Iris pigment epithelial cell (primary cell): ENCODE data around the gene FYB1.

ENCODE experiments used
- DNase-seq: peaks from one replicate; pipeline ENCODE4 v3.0.0-alpha.2; 2011; ENCODE audit warnings: low read depth

FYB1 gene

DNA sequence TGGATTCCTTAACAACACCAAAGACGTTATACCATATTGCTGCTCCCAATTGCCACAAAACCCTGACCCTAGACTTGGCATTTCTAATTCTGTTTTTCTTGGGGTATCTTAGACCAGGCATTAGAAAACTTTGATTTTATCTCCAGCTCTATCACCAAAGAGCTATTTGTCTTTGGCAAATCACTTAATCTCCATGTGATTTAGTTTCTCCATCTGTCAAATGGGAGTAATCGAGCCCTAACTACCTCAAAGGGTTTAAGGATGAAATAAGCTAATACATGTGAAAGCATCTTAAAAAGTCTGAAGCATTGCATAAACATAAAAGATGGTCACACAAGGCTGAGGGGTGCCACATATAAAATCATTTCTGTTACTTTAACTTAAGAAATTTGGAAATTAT, 60.6 kb downstream of the FYB1 start:
- no peak for DNase-seq

DNA sequence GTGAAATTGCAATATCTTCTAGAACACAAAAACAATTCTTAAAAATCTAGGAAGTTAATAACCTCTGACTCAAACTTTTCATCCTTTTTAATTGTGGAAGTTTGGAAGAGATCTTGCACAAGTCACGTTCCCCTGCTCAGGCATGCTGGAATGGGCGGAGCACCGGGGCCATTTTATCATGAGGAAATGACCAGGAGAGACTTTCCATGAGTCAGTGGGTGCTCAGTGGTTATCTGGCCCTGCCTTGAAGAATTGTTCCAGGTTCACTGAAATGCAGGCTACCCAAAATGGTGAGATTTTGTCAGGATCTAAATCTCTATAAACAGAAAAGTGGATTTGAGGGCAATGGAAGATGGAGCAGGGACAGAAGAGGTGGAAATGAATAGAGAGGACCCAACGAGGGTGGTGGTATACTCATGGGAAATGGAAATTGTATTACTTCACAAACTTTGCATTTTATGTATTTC, 61.2 kb downstream of the FYB1 start:
- DNase-seq = peak; percentile 41

DNA sequence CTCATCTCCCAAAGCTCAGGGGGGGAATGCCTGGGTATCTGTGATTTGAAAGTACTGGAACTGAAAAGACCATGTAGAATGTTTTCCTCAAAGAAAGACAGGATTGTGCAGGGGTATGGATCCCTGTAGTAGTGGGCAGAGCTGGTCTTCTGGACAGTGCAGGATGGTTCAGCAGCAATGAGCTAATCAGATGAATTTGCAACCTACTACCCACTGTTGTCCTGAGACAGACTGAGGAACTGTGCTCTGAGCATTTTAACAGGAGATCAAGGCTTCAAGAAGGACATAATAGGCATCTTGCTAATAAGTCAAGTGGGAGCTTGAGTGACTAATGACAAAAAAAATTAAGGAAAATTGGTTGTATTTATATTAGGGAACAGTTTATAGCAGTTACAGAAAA, 61.7 kb downstream of the FYB1 start:
- DNase-seq = no peak

DNA sequence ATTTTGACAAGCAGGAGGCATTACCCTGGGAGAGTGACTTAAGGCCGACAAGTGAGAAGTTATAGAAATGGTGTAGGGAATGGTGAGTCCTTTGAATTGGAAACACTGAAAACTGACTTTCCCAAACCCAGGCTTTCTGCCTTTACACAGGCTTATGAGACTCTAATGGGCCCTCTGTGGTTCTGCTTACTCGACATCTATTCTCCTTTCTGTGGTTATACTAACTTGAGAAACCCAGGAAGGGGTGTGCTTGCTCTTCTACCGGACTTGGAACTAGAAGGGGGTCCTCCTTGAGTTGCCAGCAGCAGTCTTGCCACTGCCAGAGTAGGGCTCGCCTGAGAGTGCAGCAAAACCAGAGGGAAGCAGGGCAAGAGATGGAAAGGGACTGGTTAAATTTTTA, 63.3 kb downstream of the FYB1 start:
- DNase-seq = no peak

DNA sequence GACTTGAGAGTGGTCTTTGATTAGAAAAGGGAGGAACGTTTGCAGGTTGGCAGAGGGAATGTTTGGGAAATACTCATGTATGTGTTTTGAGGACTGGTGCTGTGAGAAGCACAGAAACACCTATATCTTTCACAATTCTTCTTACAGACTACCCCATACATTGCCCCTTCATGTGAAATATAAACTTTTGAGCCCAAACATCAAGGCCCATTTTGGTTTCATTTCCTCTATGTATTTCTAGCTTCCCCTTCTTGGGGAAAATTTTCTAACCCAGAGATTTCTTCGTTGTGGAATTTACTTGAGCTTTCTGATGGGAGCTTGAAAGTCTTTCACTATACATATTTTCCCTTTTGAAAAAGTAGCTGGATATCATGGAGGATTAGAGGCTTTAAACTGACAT, 67.6 kb downstream of the FYB1 start:
- no peak for DNase-seq

DNA sequence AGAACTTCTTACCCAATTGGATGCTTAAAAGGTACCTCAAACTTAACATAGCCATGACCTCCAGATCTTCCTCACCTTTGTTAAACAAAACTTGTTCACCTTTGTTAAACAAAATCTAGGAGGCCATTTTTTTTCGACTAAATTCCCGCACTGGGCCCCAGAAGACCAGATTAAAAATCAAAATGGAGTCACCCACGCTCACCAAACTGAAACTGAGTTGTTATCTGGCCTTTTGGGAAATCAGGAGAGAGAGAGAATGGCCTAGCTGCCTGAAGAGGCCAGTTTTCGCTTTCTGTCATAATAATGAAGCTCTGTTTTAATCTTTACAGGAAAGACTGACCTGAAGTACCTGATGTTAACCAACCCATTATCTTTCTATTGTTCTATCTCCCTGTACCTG, 69.4 kb downstream of the FYB1 start:
- no peak for DNase-seq

DNA sequence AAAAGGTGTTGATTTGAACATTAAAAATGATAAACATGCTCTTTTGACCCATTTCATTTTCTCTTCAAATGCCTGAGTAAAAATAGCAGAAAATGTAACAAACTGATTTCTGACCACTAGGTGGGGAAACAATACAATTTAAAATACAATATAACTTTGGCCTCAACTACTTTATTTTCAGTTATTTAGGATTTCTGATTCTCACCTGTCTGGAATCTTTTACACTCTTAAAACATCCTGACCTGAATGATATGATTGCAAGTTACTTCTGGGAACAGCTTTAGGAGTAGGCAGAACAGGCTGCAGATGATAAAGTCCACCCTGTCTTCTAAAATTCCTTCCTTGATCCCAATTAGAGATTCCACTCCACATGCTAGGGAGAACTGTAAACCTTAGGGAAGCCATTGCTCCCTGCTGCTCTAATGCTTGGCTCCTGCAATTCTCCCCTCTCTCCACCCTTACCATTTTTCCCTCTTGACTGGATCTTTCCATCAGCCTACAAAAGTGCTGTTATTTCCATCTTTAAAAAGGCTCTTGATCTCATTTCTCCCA, 70.3 kb downstream of the FYB1 start:
- peak; percentile 27 for DNase-seq

DNA sequence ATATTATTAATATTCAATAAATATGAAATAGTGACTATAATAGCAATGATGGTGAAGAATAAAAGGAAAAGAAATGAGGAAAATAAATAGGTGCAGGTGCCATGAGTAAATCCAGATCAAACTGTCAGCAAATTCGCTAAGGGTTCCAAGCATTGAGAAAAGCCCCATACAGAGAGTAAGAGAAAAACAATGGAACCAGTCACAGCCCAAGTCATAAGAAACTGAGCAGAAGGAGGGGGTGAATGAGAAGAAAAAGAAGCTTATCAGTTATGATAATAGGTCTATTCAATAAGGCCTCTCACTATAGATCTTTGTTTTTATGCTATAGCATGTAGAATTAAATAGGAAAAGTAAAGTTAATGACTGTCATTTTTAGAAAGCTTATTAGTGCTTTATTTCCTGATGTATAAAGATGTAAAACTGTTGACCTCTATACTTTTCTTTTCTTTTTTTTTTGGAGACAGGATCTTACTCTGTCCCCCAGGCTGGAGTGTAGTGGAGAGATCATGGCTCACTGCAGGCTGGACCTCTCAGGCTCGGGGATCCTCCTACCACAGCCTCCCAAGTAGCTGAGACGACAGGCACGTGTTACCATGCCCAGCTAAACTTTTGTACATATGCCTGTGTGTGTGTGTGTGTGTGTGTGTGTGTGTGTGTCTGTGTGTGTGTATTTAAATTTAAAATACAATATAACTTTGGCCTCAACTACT, 72.4 kb downstream of the FYB1 start:
- no peak for DNase-seq

DNA sequence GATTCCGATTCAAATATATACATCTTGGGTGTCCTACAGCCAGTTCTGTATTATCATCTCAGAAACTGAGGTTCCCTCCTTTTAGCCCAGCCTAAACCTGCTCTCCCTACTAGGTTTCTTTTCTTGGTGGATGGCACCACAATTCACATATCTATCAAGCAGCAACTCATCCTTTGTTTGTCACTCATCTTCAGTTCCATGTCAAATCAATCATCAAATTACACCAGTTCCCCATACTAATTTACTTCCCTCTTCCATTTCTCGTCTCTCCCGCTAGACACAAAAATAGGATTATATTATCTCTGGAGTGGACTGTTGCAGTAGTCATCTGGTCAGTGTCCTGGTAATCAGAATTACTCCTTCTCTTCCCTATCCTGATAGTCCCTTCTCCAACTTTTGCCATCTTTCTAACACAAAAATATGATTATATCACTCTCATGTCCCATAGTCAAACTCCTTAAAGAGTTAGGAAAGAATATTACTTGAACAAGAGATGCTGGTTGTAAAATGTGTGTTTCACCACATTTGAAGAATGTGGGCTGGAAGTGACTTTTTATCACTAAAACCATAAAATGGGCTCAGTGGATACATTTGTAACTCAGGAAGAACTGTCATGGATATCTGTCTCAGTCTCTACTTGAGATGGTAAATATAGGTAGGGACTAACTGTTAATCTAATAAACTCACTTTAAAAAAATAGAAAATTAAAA, 76.1 kb downstream of the FYB1 start:
- no peak for DNase-seq

DNA sequence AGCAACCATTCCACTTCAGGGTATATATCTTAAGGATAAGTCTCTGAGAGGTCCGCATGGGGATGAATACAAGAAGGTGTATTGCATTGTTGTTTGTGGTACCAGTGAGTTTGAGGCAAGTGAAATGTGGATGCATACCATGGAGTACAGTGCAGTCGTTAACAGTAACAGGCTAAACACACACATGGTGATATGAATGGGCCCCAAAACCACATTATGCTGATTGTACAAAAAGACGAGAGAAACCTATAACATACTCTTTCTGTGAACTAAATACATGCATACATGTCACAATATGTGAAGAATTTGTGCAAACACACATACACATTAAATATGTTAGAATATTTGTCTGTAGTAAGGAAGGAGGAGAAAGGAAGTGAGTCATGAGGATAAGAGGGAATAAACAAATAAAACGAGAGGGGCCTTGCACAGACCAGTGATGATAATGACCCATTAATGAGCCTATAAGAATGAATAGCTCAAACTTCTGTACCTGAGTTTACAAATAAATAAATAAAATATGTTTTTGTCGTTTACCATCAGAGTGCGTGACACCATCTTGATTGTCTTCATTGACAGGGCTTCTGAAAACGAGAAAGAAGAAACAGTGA, 78.7 kb downstream of the FYB1 start:
- peak; percentile 25 for DNase-seq

DNA sequence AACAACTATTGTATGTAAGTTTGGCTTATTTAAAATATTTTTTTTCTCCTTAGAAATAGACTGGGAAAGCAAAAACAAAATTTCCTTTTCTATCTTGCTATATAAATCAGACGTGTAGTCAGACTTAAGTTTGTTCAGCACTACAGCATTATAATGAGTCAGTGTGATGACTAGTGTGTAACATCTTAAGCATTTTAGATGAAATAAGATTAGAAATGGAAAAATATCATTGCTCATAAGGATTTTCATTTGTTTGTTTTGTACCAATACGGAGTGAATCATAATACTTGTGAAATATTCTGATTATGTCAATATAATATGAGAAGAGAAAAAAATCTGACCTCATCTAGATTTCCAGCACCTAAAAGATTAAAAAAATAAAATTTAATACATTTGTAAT, 80.5 kb downstream of the FYB1 start:
- DNase-seq = peak; percentile 93

DNA sequence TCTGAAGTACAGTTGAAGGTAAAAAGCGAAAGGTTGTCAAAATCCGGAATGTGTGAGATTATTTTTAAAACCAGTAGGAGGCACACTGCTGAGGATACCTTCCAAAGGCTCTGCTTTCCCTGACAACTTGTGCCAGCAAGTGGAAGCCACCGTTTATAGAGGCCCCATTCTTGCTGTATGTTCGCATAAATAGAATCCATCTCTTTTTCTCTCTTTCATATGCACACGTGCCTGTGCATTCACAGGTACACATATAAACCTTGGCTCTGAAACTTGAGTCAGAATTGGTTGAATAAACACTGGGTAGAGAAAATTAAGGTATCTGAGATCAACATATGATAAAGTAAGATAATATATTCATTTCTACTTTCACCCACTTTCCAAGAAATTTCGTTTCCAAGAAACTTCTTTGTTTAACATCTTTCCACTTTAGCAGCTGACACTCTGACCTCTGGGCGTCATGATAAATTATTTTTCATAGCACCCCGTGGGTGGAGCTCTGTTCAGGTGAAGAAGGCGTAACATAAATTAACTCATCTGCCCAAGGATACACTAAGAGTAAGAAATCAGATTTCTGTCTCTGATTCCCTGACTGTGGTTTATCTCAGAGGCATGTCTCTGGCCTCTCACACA, 81.4 kb downstream of the FYB1 start:
- peak; percentile 14 for DNase-seq

DNA sequence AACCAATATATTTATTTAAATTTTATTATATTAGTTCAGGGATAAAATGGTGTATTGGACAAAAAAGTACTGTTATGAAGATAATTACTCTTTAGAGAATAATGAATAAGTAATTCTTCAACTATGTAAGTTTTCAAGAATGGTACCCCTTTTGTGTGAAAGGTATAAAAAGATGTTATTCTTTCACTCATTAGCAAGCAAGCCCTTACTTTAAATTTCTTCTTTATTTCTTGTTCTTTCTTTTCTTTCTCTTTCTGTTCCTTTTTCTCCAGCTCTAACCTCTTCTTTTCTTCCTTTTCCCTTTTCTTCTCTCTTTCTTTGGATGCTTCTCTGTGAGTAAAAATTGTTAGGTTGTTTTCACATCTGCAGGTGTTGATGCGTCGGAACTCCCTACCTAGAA, 82.0 kb downstream of the FYB1 start:
- DNase-seq = no peak

DNA sequence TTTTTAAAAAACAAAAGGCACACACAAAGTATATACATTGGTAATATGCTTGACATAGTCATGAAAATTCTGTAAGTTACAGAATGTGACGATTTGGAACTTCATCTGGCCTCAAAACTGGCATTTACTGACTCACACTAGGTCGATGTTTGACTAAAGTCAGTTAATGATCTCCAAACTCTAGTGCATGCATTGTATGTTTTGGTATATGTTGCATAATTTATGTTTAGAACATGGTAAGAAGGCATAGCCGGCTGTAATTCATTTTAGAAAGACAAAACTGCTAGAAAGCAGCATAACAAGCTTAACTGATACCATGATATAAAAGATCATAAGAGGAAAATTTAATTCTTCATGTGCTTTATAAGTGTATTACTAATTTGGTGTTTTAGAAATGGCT, 86.6 kb downstream of the FYB1 start:
- no peak for DNase-seq

DNA sequence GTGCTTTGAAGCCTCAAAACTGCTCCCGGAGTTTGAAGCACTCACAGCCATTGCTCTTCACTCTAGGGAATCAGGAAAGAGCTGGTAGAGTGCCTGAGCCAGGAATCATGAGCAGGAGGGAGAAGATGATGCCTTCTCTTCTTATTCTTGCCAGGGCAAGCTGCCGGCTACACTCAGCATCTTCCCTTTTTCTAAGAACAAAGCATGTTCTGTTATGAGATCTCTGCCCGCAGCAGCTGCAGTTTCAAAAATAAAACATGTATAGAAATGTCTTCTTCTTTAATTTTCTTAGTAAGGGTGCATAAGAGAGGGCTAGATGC, 87.3 kb downstream of the FYB1 start:
- DNase-seq = no peak

DNA sequence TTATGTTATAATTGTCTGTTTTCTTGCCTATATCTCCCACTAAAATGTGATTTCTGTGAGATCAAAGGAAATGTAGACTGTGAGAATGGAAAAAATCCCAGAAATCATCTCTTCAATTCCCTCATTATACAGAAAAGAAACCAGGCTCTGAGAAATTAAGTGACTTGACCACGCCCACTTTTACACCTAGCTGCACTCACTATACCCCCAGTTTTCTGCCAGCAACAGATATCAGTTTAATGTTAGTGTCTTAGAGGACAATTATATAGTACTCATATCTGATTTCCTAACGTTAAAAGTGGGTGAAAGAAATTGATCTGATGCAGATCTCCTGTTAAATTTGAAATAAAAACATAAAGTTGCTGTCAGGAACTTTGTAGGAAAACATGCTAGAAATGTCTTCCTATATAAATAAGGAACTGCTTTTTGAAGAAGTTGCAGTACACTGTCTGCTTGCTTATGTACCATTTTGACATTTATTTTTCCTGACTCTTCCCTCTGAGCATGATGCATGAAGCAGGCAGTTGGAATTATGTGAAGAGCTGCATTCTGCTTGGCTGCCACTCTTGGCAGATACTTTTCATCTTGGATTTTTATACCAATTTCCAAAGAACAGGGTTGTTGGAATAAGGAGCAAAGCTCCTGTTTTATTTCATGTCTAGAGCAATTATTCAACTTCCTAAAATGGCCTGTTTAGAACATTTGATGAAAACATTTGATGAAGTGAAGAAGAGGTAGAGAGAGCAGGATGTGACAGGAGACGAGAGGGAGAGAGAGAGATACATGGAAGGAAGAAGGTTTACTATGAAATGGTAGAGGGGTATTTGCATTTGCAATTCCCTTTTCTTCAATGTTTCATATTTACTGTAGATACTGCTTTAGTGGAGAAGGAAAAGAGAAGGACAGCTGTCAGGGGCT, 87.9 kb downstream of the FYB1 start:
- no peak for DNase-seq

DNA sequence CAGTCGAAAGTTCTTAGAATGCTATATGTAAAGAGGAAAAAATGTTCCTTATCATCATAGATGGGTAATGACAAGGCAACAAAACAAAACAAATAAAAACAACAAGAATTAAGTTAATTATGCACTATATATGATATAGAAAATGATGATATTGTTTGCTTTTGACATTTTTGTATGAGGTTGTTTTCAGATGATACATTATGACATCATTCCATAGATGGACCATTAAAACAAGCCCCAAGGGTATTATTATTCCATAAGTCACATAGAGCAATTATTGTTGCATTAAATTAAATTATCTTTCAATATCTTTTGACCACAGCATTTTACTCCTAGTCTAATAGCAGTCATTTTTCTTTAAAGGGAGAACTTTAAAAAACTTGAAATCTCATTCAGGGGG, 88.6 kb downstream of the FYB1 start:
- no peak for DNase-seq

DNA sequence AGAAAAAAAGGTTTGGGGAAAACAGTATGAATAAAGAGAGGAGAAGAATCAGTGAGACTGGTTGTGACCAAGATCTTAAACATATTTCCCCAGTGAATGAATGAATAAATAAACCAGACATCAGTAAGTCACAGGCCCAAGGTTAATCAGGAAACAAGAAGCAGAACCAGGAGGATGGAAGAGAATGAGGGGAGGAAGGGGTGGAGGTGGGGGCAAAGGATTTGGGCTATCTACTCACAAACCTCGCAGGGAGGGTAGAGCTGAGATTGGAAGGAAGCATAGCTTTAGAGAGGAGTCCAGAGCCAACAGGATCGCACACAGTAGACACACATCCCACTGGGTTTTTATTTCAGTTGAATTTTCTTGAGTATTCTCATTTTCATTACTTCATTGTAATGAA, 97.4 kb downstream of the FYB1 start:
- DNase-seq = no peak

DNA sequence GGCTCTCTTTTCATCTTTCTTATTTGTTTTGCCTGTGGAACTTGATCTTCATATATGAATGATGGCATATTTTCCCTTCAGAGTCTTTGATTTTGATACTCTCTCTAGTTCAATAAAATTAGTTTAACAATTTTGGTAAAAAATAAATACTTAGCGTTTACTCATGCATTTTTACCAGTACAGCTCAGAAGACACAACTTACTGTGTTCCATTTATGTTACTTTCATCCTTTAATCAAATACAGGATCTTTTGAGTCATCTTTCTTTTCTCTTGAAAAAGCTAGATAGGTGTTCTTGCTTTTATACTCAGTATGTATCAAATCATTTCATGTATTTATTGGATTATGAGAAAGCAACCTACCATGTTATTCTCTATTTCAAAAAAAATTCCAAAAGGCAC, 98.0 kb downstream of the FYB1 start:
- no peak for DNase-seq

DNA sequence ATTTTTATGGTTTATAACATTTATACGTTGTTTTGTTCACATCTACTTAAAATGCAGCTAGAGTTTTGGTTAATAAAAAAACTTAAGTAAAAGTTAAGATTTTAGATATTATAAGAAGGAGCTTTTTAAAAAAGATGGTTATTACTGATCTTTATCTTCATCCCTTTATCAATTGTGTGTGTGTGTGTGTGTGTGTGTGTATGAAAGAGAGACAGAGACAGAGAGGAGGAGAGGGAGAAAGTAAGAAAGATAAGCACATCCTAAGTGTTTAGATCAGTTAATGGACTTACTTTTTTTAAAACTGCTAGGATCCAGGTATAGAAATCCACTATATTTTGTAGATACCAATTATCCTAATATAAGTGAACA, 99.3 kb downstream of the FYB1 start:
- no peak for DNase-seq

DNA sequence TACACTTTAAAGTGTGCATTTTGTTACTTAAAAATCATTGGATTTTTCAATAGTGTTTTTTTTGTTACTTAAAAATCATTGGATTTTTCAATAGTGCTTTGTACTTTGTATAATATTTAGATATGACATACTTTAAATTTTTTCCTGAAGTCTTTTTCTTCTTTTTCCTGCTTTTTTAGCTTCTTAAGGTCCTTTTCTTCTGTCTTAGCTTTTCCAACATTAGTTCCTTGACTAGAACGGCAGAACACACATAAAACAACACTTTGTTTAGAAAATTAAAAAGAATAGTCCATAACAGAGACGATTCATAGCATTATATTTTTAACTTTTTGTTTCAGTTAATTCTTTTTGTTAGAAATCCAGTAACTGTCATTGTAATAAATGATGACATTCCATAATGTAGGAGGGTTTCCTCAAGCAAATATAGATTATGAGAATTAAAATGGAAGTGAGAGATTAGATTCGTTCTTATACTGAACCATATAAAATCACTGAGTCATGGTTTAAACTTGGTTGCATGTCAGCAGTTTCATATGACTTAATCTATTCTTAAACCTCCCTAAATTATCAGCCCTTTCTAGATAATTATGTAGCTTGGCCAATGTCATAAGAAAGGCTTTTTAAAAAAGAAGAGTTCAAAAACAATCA, 99.8 kb downstream of the FYB1 start:
- DNase-seq = no peak
